GM12801 (cell line): ENCODE results near the gene SOX13.

ENCODE experiments used
- TF ChIP-seq, protein P1 (sequence below): IDR thresholded peaks from one replicate; pipeline ENCODE4 v1.5.1; 2011; ENCODE audit warnings: control low read depth; ENCODE audit not compliant: insufficient read length; ENCODE audit errors: extremely low read depth

Gene SOX13

DNA sequence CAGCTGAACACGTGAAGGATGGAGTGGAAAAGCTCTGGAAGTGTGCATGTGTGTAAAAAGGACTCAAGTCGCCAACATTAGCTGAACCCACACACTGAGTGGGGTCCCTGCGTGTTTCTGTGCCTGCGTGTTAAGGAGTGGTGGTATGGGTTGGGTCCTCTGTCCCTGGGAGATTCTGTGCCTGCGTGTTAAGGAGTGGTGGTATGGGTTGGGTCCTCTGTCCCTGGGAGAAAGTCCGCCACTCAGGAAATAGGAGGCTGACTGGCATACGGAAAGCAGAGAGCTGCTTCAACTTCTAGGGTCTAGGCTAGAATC is 7.0 kb upstream of the SOX13 start:
- TF ChIP-seq, protein P1, sequence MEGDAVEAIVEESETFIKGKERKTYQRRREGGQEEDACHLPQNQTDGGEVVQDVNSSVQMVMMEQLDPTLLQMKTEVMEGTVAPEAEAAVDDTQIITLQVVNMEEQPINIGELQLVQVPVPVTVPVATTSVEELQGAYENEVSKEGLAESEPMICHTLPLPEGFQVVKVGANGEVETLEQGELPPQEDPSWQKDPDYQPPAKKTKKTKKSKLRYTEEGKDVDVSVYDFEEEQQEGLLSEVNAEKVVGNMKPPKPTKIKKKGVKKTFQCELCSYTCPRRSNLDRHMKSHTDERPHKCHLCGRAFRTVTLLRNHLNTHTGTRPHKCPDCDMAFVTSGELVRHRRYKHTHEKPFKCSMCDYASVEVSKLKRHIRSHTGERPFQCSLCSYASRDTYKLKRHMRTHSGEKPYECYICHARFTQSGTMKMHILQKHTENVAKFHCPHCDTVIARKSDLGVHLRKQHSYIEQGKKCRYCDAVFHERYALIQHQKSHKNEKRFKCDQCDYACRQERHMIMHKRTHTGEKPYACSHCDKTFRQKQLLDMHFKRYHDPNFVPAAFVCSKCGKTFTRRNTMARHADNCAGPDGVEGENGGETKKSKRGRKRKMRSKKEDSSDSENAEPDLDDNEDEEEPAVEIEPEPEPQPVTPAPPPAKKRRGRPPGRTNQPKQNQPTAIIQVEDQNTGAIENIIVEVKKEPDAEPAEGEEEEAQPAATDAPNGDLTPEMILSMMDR, result no peak

DNA sequence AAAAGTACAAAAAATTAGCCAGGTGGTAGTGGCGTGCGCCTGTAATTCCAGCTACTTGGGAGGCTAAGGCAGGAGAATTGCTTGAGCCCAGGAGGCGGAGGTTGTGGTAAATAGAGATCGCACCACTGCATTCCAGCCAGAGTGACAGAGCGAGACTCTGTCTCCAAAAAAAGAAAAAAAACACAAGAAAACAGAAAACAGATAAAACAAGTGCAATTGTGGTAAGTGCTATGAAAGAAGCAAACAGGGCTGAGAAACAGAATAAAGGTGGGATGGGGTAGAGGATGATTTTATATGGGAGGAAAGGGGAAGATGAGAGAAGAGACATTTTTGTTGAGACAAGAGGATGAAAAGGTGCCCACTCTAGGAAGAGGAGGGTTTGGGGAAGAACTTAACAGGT is 5.0 kb upstream of the SOX13 start:
- TF ChIP-seq, protein P1, result no peak

DNA sequence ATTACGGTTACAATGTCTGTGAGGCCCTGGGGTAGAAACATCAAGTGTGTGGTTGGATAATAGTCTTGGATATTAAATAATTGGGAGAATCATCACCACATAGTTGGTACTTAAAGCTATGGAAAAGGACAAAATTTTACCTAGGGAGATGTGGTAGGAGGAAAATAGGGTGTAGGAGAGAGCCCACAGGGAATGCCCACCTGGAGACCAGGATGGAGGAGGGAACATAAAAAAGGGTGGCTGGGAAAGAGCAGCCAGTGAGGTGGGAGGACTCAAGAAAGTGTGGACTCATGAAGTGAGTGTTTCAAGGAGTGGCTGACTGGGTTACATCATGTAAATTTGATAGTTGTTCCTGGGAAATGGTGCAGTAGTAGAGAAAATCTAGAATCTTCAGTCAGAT is 3.0 kb upstream of the SOX13 start:
- TF ChIP-seq, protein P1, result no peak

DNA sequence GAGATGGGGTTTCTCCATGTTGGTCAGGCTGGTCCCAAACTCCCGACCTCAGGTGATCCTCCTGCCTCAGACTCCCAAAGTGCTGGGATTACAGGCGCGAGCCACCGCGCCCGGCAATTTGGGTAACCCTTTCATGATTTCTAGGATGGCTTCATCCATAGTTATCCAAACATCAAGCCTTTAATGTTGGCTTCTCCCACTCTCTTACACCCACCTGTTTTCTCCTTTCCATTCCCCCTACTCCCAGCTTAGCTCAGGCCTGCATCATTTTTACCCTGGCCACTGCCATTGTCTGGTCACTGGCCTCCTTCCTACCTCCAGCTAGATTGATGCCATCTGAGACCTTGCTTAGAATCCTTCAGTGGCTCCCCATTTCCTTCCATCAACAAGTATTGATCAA is 2.0 kb upstream of the SOX13 start:
- TF ChIP-seq, protein P1, result no peak

DNA sequence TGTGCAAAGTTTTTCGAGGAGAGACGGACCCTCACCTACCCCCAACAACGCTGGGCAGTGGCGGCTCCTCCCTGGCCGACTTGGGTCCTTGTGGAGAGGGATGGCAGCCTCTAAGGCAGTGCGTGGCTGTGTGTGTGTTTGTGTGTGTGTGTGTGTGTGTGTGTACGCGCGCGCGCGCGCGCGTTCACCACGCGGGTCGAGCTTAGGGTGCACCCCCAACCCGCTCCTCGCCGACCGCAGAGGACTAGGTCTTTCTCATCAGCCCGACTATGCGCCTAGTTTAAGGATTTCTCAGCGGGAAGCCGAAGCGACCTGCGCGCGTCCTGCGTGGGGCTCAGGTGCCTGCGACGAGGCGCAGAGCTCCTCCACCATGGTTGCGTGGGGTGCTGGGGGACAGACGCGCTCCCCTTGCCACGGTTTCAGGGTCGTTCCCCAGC is 940 bp downstream of the SOX13 start:
- TF ChIP-seq, protein P1, result no peak

DNA sequence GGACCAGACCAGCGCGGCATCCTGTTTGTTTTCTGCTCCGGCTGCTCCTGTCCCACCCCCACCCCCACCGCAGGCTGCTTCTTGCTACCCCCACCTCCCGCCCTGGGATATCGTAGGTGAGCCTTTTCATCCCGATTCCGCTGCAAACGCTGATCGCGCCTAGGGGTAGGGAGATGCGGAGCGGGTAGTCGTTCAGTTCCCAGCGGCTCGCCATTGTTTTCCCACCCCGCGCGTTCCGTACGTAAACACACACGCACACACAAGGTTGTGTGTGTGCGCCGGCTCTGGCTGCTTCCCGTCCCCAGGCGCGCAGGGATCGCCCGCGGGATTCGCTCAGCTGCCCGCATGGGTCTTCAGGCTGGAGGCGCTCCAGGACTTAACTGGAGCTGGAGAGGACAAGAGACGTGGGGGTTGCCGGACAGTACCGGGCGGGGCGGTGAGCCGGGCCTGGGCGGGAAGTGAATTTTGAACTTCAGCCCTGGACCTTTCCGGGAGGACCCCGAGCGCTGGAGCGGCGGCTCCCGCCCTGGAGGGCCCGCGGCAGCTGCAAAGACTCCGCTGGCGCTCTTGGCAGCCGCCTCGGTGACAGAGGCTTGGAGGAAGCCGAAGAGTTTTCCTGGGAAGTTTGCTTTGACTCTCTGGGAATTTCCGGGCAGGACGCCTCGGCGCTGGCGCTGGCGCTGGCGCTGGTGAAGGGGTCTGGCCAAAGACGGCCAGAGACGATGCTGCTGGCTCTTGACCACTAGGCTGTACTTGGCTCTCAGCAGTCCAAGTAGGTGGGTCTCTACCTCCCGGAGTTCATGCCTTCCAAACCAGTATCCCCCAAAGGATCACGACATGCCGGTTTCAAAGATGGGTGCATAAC is 1.6 kb downstream of the SOX13 start:
- TF ChIP-seq, protein P1, result no peak

DNA sequence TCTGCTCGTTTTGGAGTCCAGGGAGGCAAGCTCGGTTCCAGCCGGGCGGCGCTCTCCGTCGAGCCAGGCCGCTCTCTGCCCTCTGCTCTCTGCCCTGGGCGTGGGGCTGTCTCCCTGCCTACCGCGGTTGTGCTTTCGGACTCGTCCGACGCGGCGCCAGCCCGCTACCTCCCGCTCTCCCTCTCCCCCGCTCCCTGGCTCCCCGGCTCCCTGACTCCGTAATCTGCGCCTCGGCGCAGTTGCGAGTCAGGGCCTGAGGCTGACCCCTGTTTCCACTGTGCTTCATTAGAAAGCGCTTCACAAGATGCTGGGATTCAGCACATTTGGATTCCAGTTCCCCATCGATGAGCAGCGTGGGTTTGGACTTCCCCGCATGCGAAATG is 2.2 kb downstream of the SOX13 start:
- TF ChIP-seq, protein P1, result no peak
